Kidney (tissue), 14 donors: Measurements from ENCODE around the gene ZNF710. TPM values are rescaled to one million over a fixed set of nuclear protein-coding genes. Genes with fewer than 3 reads are reported as not detected.

Experiments
- DNase-seq, 5 donors: peaks; one replicate each; pipeline ENCODE4 v3.0.0-alpha.2; 2013 to 2020
- FAIRE-seq: peaks from 2 replicates; lab custom pipeline; 2012; peaks lifted over from hg19 to GRCh38; lab: Jason Lieb, UNC
- H3K27ac ChIP-seq, 2 donors: one replicate each; pipeline ENCODE4 v1.7.0; 2013; ENCODE audit warnings: low read depth in 2 of 2, low read length in 2 of 2, inconsistent platforms in 1 of 2
- H3K27me3 ChIP-seq: one replicate; pipeline ENCODE4 v1.7.1; 2013; ENCODE audit warnings: low read length, inconsistent platforms; ENCODE audit not compliant: control insufficient read depth, insufficient read depth
- H3K36me3 ChIP-seq, 3 donors: one replicate each; pipeline versions ENCODE4 v1.7.0 to v1.7.1; 2013; ENCODE audit warnings: low read length in 3 of 3, control low read depth in 1 of 3, inconsistent platforms in 1 of 3; ENCODE audit not compliant: insufficient read depth in 3 of 3, control insufficient read depth in 2 of 3
- H3K4me1 ChIP-seq, 3 donors: one replicate each; pipeline versions ENCODE4 v1.7.0 to v1.7.1; 2013; ENCODE audit warnings: low read length in 3 of 3, inconsistent platforms in 1 of 3, low read depth in 1 of 3; ENCODE audit not compliant: control insufficient read depth in 2 of 3, insufficient read depth in 2 of 3
- H3K4me3 ChIP-seq, 3 donors: one replicate each; pipeline versions ENCODE4 v1.7.0 to v1.8.1; 2013; ENCODE audit warnings: low read length in 3 of 3, control low read depth in 1 of 3, inconsistent platforms in 1 of 3
- H3K9ac ChIP-seq, 3 donors: one replicate each; pipeline versions ENCODE4 v1.7.0 to v1.7.1; 2013; ENCODE audit warnings: low read length in 3 of 3, control low read depth in 1 of 3, inconsistent platforms in 1 of 3
- H3K9me3 ChIP-seq, 3 donors: one replicate each; pipeline versions ENCODE4 v1.7.0 to v1.7.1; 2013; ENCODE audit warnings: low read length in 3 of 3, control low read depth in 1 of 3, inconsistent platforms in 1 of 3; ENCODE audit not compliant: control insufficient read depth in 2 of 3, insufficient read depth in 1 of 3
- intact Hi-C: fragments of 100-400 bp; cut with DNase I; formaldehyde crosslinking; loops from one replicate; pipeline ENCODE4 v1.11.1; 2022
- polyA plus RNA-seq: library from polyadenylated mRNA; stranded (reverse); fragments of 350-450 nt; fragmentation: Illumina TruSeq; extraction: RNeasy Lipid Tissue Mini Kit (QIAGEN cat#74804); gene quantifications from one replicate; pipeline ENCODE4 v1.2.3, GENCODE V29; 2014; ENCODE audit warnings: low read depth, low replicate concordance; ENCODE audit not compliant: insufficient read depth
- total RNA-seq: library from RNA; stranded (reverse); fragmentation: NEBNext Ultra II Directional; extraction: Animal tissue kit (Norgen Biotek cat#: 25700); gene quantifications from one replicate; pipeline ENCODE4 v1.2.1, GENCODE V29; 2021
- TF ChIP-seq, protein P1 (sequence below): IDR thresholded peaks from 3 replicates; pipeline ENCODE4 v1.5.1; 2012; ENCODE audit warnings: mild to moderate bottlenecking, moderate library complexity, borderline replicate concordance; ENCODE audit not compliant: insufficient read depth; ENCODE audit errors: extremely low read depth
- donor health status: control.
- donor health status: control.
- donor health status: control.
- donor health status: control.
- donor health status: control.
- donor health status: DM: yes; HTN: yes; CAD: no.
- donor health status: Normal renal cell carcinoma (clear cell type).

Gene ZNF710
- total and polyA plus RNA-seq, 2 donors from 2014 or later: 11.0 to 17.0 TPM

DNA sequence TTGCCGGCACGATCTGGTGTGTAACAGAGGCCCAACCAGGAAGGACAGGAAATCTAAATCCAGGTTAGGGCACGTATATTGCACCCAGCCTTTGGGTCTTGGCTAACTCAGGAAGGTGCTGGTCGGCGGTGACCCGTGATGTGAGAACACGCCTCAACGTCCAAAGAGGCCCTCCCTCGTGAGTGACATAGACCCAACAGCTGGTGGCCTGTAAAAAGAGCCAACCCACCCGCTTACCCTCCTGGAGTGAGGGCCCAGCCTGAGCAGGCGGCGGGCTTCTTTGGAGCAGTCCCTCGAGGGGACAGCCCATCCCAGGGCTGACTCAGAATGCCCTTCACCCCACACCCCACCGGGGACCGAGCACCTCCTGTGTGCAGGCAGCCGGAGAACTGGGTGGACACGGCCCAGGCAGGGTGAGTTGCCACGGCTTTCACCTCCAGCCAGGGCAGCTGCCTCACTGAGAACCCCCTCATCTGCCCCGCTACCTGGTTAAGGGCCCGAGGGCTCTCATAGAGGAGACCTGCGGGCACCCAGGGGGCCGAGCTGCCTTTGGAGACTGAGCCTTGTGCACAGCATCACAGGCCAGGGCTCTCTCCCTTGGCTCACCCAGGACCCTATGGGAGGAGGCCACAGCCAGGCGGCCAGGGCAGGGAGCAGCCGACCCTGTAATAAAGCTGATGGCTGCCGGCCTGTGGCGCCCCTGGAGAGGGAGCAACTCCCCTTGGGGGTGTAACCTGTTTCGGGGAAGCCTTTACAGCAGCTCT, 41.8 kb downstream of the ZNF710 start:
- peaks cover 0 to 22% (median 10%) of the 10 kb centered on the region in 3 donors for H3K4me1 ChIP-seq
- FAIRE-seq (no peak), DNase-seq (peak in 2 of 5 donors; percentile 50 to 65)
- TF ChIP-seq, protein P1, sequence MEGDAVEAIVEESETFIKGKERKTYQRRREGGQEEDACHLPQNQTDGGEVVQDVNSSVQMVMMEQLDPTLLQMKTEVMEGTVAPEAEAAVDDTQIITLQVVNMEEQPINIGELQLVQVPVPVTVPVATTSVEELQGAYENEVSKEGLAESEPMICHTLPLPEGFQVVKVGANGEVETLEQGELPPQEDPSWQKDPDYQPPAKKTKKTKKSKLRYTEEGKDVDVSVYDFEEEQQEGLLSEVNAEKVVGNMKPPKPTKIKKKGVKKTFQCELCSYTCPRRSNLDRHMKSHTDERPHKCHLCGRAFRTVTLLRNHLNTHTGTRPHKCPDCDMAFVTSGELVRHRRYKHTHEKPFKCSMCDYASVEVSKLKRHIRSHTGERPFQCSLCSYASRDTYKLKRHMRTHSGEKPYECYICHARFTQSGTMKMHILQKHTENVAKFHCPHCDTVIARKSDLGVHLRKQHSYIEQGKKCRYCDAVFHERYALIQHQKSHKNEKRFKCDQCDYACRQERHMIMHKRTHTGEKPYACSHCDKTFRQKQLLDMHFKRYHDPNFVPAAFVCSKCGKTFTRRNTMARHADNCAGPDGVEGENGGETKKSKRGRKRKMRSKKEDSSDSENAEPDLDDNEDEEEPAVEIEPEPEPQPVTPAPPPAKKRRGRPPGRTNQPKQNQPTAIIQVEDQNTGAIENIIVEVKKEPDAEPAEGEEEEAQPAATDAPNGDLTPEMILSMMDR: no peak
- no peaks in the 10 kb centered on the region for H3K27me3 ChIP-seq
- no peak overlapping the region for H3K27ac ChIP-seq
- H3K9ac ChIP-seq: no peak overlapping the region
- no peaks in the 10 kb centered on the region for H3K9me3 ChIP-seq
- no peak overlapping the region for H3K4me3 ChIP-seq
- H3K36me3 ChIP-seq: no peaks in the 10 kb centered on the region
- intact Hi-C loops: no loop called here

DNA sequence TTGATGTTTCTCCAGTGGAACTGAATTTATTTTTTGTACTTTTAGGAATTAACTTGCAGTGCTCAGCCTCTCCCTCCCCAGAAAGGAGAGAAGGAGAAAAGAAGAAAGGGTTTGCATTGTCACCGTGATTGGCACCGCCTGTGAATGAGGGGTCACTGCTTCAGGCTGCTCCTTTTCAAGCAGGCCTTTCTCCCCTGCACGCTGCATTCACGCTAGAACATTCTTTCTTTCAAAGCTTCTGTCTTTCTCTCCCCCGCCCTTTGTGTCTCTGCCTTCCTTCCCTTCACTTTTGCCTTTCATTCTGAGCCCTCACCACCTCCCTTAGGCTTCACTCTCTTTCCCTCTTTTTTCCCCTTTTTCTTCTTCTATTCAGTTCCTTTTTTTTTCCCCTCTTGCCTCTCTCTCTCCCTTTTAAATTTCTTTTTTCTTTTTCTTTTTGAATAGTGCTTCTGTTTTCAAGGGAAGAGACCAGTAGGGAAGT, 42.4 kb downstream of the ZNF710 start:
- Histone ChIP-seq H3K9ac (no peak overlapping the region), H3K4me3 (no peak overlapping the region), H3K4me1 (peaks cover 0 to 22% (median 13%) of the 10 kb centered on the region in 3 donors), H3K9me3 (no peaks in the 10 kb centered on the region), H3K27ac (no peak overlapping the region), H3K36me3 (no peaks in the 10 kb centered on the region), H3K27me3 (no peaks in the 10 kb centered on the region)
- DNase-seq (peak in 1 of 5 donors; percentile 39), FAIRE-seq (no peak)
- intact Hi-C loops: no loop called here
- TF ChIP-seq, protein P1: no peak

DNA sequence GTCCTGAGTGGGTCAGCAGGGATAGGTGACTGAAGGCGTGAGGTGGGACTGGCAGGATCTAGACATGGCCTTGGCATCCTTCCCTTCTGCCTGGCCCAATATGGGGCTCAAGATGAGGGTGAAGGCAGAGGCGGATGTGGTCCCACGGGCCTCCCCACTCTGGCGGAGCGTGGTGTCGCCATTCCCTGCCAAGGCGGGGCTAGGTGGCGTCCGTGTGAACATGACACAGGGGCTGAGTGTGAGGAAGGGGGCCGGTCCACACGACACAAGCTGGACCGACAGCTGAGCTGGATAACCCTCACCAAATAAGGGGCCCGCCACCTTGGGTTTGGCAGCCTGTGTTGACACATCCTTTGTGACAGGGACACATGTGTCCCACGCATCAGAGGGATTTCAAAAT, 43.1 kb downstream of the ZNF710 start:
- Histone ChIP-seq H3K27ac (no peak overlapping the region), H3K9ac (no peak overlapping the region), H3K27me3 (no peaks in the 10 kb centered on the region), H3K4me1 (peaks cover 0 to 22% (median 13%) of the 10 kb centered on the region in 3 donors), H3K36me3 (no peaks in the 10 kb centered on the region), H3K9me3 (no peaks in the 10 kb centered on the region), H3K4me3 (no peak overlapping the region)
- DNase-seq (peak in 1 of 5 donors; percentile 60), FAIRE-seq (no peak)
- intact Hi-C loops: no loop called here
- TF ChIP-seq, protein P1: no peak
